ENCODE results near the gene MT1A. TPM values are rescaled to one million over a fixed set of nuclear protein-coding genes. Genes with fewer than 3 reads are reported as not detected.

MT1A gene
- total RNA-seq, 1 donor from 2014 or later = not detected

GRCh38 chr16:56615353-56615752 lies 23.1 kb upstream of the MT1A start:
- no peaks in the 10 kb centered on the region for H4K20me1 ChIP-seq (ENCODE audit: insufficient read depth, low read length)
- peaks cover 9% of the 10 kb centered on the region for H3K4me1 Mint-ChIP-seq (ENCODE audit: low read depth, unreplicated experiment)
- H3K9me3 ChIP-seq (ENCODE audit: insufficient read depth, low read depth, low read length) = no peaks in the 10 kb centered on the region
- H3K4me3 Mint-ChIP-seq (ENCODE audit: unreplicated experiment) = no peak overlapping the region
- peaks cover 36% of the 10 kb centered on the region for H3K27me3 Mint-ChIP-seq (ENCODE audit: low read depth, unreplicated experiment)
- H3K9me3 Mint-ChIP-seq (ENCODE audit: unreplicated experiment) = no peaks in the 10 kb centered on the region
- no peak for FAIRE-seq
- no peaks in the 10 kb centered on the region for H3K36me3 Mint-ChIP-seq (ENCODE audit: low read depth, unreplicated experiment)
- H3K4me3 ChIP-seq (ENCODE audit: insufficient read depth, low read depth, low read length) = no peak overlapping the region
- no peak for TF ChIP-seq EZH2 (IDR thresholded peaks at IDR 0.05; ENCODE audit: insufficient read depth, low read length)
- peak overlapping the region; percentile 63 for H3K4me2 ChIP-seq (ENCODE audit: low read length)
- H3K9ac ChIP-seq (ENCODE audit: low read length) = no peak overlapping the region
- peak; percentile 41 for DNase-seq (ENCODE audit: low read depth)
- H3K36me3 ChIP-seq (ENCODE audit: insufficient read depth, low read length) = no peaks in the 10 kb centered on the region
- peak overlapping the region; percentile 66 for H3K27ac ChIP-seq (ENCODE audit: low read depth, low read length)
- H3K27ac Mint-ChIP-seq (ENCODE audit: unreplicated experiment) = no peak overlapping the region
- H3K79me2 ChIP-seq (ENCODE audit: insufficient read depth, low read length) = peaks cover 8% of the 10 kb centered on the region
- H3K27me3 ChIP-seq (ENCODE audit: insufficient read depth, low read length) = no peaks in the 10 kb centered on the region
- H2AFZ ChIP-seq (ENCODE audit: low read depth, low read length) = no peak overlapping the region
- peaks cover 60% of the 10 kb centered on the region for H3K4me1 ChIP-seq (ENCODE audit: insufficient read depth, low read length)

GRCh38 chr16:56616608-56617211 lies 21.8 kb upstream of the MT1A start:
- no peak for FAIRE-seq
- H3K9me3 ChIP-seq (ENCODE audit: insufficient read depth, low read depth, low read length) = no peaks in the 10 kb centered on the region
- H3K27ac Mint-ChIP-seq (ENCODE audit: unreplicated experiment) = no peak overlapping the region
- peaks cover 47% of the 10 kb centered on the region for H3K4me1 ChIP-seq (ENCODE audit: insufficient read depth, low read length)
- H3K36me3 ChIP-seq (ENCODE audit: insufficient read depth, low read length) = no peaks in the 10 kb centered on the region
- no peaks in the 10 kb centered on the region for H3K36me3 Mint-ChIP-seq (ENCODE audit: low read depth, unreplicated experiment)
- peak overlapping the region; percentile 85 for H3K4me2 ChIP-seq (ENCODE audit: low read length)
- no peaks in the 10 kb centered on the region for H3K27me3 ChIP-seq (ENCODE audit: insufficient read depth, low read length)
- H2AFZ ChIP-seq (ENCODE audit: low read depth, low read length) = peak overlapping the region; percentile 91
- H3K27me3 Mint-ChIP-seq (ENCODE audit: low read depth, unreplicated experiment) = peaks cover 47% of the 10 kb centered on the region
- TF ChIP-seq CTCF (IDR thresholded peaks at IDR 0.05; ENCODE audit: insufficient read depth, low read depth, low read length) = no peak
- no peak for TF ChIP-seq EZH2 (IDR thresholded peaks at IDR 0.05; ENCODE audit: insufficient read depth, low read length)
- H3K4me3 Mint-ChIP-seq (ENCODE audit: unreplicated experiment) = no peak overlapping the region
- no peak overlapping the region for H3K27ac ChIP-seq (ENCODE audit: low read depth, low read length)
- no peak for DNase-seq (ENCODE audit: low read depth)
- H3K4me1 Mint-ChIP-seq (ENCODE audit: low read depth, unreplicated experiment) = peaks cover 4% of the 10 kb centered on the region
- peaks cover 4% of the 10 kb centered on the region for H3K79me2 ChIP-seq (ENCODE audit: insufficient read depth, low read length)
- peak overlapping the region; percentile 66 for H3K4me3 ChIP-seq (ENCODE audit: insufficient read depth, low read depth, low read length)
- no peaks in the 10 kb centered on the region for H3K9me3 Mint-ChIP-seq (ENCODE audit: unreplicated experiment)
- peak overlapping the region; percentile 53 for H3K9ac ChIP-seq (ENCODE audit: low read length)
- H4K20me1 ChIP-seq (ENCODE audit: insufficient read depth, low read length) = no peaks in the 10 kb centered on the region

GRCh38 chr16:56617212-56618085 lies 21.0 kb upstream of the MT1A start:
- FAIRE-seq (no peak), DNase-seq (ENCODE audit: low read depth) (peak; percentile 57)
- Histone ChIP-seq H3K79me2 (ENCODE audit: insufficient read depth, low read length) (peaks cover 4% of the 10 kb centered on the region), H2AFZ (ENCODE audit: low read depth, low read length) (peak overlapping the region; percentile 91), H3K27ac (ENCODE audit: low read depth, low read length) (no peak overlapping the region), H4K20me1 (ENCODE audit: insufficient read depth, low read length) (no peaks in the 10 kb centered on the region), H3K4me3 (ENCODE audit: insufficient read depth, low read depth, low read length) (peak overlapping the region; percentile 66), H3K36me3 (ENCODE audit: insufficient read depth, low read length) (no peaks in the 10 kb centered on the region), H3K4me1 (ENCODE audit: insufficient read depth, low read length) (peaks cover 43% of the 10 kb centered on the region), H3K9me3 (ENCODE audit: insufficient read depth, low read depth, low read length) (no peaks in the 10 kb centered on the region), H3K4me2 (ENCODE audit: low read length) (peak overlapping the region; percentile 85), H3K27me3 (ENCODE audit: insufficient read depth, low read length) (no peaks in the 10 kb centered on the region), H3K9ac (ENCODE audit: low read length) (peak overlapping the region; percentile 53)
- H3K4me3 Mint-ChIP-seq (ENCODE audit: unreplicated experiment) = peak overlapping the region; percentile 68
- no peaks in the 10 kb centered on the region for H3K36me3 Mint-ChIP-seq (ENCODE audit: low read depth, unreplicated experiment)
- TF ChIP-seq EZH2 (IDR thresholded peaks at IDR 0.05; ENCODE audit: insufficient read depth, low read length) (no peak), CTCF (IDR thresholded peaks at IDR 0.05; ENCODE audit: insufficient read depth, low read depth, low read length) (no peak)
- H3K27me3 Mint-ChIP-seq (ENCODE audit: low read depth, unreplicated experiment) = peaks cover 55% of the 10 kb centered on the region
- H3K9me3 Mint-ChIP-seq (ENCODE audit: unreplicated experiment) = no peaks in the 10 kb centered on the region
- no peak overlapping the region for H3K27ac Mint-ChIP-seq (ENCODE audit: unreplicated experiment)
- H3K4me1 Mint-ChIP-seq (ENCODE audit: low read depth, unreplicated experiment) = peaks cover 4% of the 10 kb centered on the region
